Activated gamma-delta T cell treated with Interleukin-2 at 50 U/mL for 16 hours (primary cell): ENCODE data around the gene NSD1.
A peak's percentile ranks its signal among the peaks of the same experiment; 100 is the strongest.

Source experiments
- DNase-seq: peaks from one replicate; pipeline ENCODE4 v3.0.0-alpha.2; 2020

NSD1 gene

DNA sequence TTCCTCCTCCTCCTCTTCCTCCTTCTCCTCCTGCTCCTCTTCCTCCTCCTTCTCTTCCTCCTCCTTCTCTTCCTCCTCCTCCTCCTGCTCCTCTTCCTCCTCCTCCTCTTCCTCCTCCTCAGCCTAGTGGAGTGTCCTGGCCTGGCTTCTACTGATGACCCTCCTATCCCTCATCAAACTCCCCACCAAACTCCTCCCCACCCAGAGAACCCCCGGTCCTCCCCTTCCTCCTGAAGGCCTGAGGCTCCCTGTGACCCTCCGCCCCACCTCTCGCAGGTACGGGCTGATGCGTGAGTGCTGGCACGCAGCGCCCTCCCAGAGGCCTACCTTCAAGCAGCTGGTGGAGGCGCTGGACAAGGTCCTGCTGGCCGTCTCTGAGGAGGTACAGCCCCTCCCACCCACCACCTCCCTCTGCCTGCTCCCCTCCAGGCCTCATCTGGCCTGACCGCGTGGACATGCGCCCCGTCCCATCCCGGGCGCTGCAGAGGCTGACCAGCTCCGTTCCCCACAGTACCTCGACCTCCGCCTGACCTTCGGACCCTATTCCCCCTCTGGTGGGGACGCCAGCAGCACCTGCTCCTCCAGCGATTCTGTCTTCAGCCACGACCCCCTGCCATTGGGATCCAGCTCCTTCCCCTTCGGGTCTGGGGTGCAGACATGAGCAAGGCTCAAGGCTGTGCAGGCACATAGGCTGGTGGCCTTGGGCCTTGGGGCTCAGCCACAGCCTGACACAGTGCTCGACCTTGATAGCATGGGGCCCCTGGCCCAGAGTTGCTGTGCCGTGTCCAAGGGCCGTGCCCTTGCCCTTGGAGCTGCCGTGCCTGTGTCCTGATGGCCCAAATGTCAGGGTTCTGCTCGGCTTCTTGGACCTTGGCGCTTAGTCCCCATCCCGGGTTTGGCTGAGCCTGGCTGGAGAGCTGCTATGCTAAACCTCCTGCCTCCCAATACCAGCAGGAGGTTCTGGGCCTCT is 36.3 kb upstream of the NSD1 start:
- no peak for DNase-seq

- DNase-seq, result no peak
These were observed 35.5 kb upstream of the NSD1 start for GRCh38 chr5:177098120-177098469.

GRCh38 chr5:177098470-177099141 is 35.0 kb upstream of the NSD1 start:
- DNase-seq, result no peak

GRCh38 chr5:177099422-177100093 is 34.0 kb upstream of the NSD1 start:
- no peak for DNase-seq

GRCh38 chr5:177100714-177101121 is 32.9 kb upstream of the NSD1 start:
- DNase-seq, result no peak

- no peak for DNase-seq
These were observed 29.9 kb upstream of the NSD1 start for GRCh38 chr5:177103523-177104253.

DNA sequence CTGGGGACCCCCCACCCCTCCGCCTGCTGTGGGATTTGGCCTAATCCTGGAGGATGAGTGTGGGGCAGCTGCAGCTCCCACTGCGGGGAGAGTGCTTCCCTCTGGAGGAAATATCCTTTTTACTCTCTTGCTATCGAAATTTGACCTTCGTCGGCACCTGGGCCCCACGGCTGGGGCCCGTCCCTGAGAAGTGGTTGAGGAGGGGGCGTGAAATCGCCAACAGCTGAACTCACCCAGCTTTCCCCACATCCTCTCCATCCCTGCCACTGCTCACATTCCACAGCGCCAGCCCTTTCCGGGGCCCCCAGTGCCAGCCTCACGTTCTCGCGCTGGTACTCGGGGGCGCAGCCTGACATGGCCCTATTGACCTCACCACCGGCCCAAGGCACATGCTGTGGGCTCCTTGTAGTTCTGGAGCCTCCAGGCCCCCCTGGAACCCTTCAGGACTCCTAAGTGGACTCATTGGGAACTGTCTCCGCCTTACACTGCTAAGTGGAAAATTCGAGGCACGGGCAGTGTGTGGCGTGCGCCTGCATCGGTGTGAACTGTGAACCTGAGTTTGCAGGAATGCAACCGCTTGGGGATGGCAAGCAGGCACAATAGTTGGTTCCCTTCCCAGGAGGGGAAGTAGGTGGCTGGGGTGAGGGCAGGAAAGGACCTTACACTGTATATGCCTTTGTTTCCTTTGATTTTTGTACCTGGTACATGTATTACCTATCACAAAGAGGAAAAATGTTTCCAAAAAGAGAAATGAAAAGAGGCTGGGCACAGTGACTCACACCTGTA is 27.7 kb upstream of the NSD1 start:
- no peak for DNase-seq

DNA sequence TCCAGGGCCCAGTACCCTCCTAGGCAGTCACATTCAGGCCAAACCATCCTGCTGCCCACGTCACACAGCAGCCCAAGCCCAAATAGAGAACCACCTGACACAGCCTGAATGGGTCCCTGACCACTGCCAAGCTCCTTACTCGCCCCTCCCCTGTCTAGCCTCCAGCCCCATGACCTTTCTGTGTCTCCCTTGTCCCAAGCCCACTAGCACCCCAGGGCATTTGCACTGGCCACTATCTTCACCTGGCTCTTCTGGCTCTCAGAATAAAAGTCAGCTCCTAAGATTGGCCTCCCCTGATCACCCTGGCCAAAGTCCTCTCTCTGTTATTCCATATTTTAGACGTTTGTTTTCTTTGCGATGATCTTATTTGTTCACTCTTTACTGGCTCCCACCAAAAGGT is 26.4 kb upstream of the NSD1 start:
- no peak for DNase-seq

DNA sequence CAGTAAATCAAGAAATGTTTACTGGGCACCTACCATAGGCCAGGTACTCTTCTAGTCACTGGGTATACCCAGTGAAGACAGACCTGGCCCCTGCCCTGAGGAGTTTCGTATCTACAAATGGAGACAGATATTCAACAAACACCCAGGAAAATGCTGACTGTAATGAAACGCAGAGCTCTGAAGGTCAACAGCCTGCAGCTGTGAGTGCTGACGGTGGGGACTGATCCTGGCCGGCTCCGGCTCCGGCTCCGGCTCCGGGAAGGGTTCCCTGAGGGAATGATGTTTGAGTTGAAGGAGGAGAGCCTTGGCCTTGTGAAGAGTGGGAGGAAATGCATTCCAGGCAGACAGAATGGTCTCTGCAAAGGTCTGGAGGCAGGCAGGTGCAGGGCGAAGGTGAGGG is 23.8 kb upstream of the NSD1 start:
- no peak for DNase-seq

- DNase-seq, result peak; percentile 55
These were observed 21.7 kb upstream of the NSD1 start for GRCh38 chr5:177111720-177112394.

DNA sequence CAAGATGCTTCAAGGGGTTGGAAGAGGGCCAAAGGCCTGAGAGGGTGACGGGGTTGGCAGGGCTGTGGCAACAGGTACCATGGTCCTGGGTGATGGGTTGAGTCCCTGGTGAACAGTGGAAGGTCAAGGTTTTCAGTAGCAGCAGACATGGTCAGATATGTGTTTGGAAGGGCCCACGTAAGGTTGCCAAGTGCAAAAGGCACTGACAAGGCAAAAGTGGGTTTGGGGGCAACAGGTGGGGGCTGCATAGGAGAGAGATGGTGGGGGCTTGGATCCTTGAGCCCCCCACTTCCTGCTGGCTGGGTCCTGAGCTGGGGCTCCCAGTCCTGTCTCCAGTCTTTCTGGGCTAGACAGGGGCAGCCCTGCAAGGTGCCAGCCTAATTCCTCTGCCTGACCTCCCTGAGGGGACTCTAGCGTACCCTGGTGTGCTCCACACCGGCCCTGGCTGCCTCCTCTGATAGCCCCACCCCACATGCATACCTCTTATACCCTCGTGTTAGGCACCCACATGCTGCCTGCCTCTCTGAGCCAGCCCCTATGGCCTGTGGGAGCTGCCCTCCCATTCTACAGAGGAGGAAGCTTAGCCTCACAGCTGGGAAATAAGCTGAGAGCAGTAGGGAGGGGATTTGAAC is 20.9 kb upstream of the NSD1 start:
- no peak for DNase-seq

GRCh38 chr5:177113566-177114424 is 19.8 kb upstream of the NSD1 start:
- peak; percentile 78 for DNase-seq

- DNase-seq, result peak; percentile 75
These were observed 16.8 kb upstream of the NSD1 start for GRCh38 chr5:177116631-177117373.

DNA sequence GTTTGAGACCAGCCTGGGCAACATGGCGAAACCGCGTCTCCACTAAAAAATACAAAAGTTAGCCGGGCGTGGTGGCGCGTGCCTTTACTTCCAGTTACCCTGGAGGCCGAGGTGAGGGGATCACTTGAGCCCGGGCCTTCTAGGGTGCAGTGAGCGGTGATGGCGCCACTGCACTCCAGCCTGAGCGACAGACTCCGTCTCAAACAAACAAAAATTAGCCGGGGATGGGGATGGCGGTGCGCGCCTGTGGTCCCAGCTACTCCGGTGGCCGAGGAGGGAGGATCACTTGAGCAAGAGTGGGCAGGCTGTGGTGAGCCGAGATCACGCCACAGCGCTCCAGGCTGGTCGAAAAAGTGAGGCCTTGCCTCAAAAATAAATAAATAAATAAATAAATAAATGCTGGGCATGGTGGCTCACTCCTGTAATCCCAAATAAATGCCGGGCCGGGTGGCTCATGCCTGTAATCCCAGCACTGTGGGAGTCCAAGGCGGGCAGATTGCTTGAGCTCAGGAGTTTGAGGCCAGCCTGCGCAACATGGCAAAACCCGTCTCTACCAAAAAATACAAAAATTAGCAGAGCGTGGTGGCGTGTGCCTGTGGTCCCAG is 16.0 kb upstream of the NSD1 start:
- no peak for DNase-seq

DNA sequence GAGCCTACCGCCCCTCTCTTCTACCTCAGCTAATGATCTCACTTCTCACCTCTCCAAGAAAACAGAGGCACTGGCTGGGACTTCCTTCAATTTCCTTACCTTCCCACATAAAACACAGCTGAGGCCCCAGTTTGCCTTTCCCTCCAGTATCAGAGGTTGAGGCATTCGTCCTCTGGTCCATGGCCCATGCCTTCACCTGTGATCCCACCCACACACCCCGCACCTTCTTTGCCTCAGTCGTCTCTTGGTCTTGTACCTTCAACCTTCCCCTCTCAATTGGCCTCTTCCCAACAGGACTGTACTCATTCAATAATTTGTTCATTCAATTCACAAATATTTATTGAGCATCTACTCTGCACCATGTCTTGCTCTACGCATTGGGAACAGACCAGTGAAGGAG is 11.0 kb upstream of the NSD1 start:
- DNase-seq, result no peak

GRCh38 chr5:177123789-177124485 is 9.6 kb upstream of the NSD1 start:
- DNase-seq, result no peak

DNA sequence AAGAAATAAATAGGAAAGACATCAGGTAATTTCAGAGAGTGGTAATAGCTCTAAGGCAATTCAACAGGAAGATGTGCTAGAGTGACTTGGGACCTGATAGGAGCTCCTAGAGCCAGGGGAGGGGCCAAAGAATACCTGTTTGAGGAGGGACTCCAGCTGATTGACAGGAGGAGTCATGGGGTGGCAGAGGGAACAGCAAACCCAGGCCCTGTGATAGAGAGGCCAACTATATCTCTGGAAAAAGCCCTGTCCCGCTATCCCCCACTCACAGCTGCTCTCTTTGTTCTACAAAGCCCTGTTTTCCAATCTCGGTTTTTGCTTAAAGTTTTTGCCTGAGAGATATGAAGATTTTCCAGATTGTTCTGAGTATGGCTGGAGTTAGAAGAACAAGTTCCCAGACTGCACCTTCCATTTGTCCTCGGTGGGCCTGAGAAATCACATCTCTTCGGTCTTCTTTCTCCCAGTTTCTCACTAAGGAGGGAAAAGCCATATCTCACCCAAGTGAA is 9.0 kb upstream of the NSD1 start:
- DNase-seq, result no peak

- DNase-seq, result no peak
These were observed 6.8 kb upstream of the NSD1 start for GRCh38 chr5:177126771-177127170.
